Ectodermal cell (in vitro differentiated cells): ENCODE data around the gene GPR89A.
"Not testable (repeated sequence)": the region's sequence is repeated elsewhere in the genome, so short reads cannot be mapped to it uniquely, and the experiment has no call there.

Experiments
- H3K27ac ChIP-seq: 2 replicates; pipeline ENCODE4 v1.7.0; 2013; ENCODE audit warnings: mild to moderate bottlenecking, low read depth, low read length; ENCODE audit not compliant: insufficient read depth, poor library complexity, severe bottlenecking
- H3K27me3 ChIP-seq: 2 replicates; pipeline ENCODE4 v1.7.0; 2013; ENCODE audit warnings: mild to moderate bottlenecking, low read length; ENCODE audit not compliant: insufficient read depth, control insufficient read depth, poor library complexity, severe bottlenecking
- H3K36me3 ChIP-seq: one replicate; pipeline ENCODE4 v1.7.0; 2013; ENCODE audit warnings: low read length; ENCODE audit not compliant: control insufficient read depth, insufficient read depth
- H3K4me1 ChIP-seq: one replicate; pipeline ENCODE4 v1.7.0; 2013; ENCODE audit warnings: low read length; ENCODE audit not compliant: control insufficient read depth, insufficient read depth
- H3K4me3 ChIP-seq: 2 replicates; pipeline ENCODE4 v1.7.0; 2013; ENCODE audit warnings: low read depth, low read length, control low read depth; ENCODE audit not compliant: insufficient read depth
- H3K9me3 ChIP-seq: 2 replicates; pipeline ENCODE4 v1.7.0; 2013; ENCODE audit warnings: mild to moderate bottlenecking, low read length, moderate library complexity; ENCODE audit not compliant: control insufficient read depth
- WGBS, 2 experiments: methylation state at CpG; one replicate each; pipeline ENCODE4 v1.1.7; 2013; ENCODE audit warnings: missing lambda C conversion rate in 2 of 2; 5-methylcytosine and 5-hydroxymethylcytosine counted together

Gene GPR89A

GRCh38 chr1:145610744-145611143 is 3.0 kb downstream of the GPR89A start:
- 85 to 96% methylated on average over 1 of the region's 2 CpGs for WGBS, 2 experiments
- H3K36me3 ChIP-seq, H3K27me3 ChIP-seq, H3K9me3 ChIP-seq, H3K4me3 ChIP-seq, H3K27ac ChIP-seq, H3K4me1 ChIP-seq: not testable (repeated sequence)

GRCh38 chr1:145620073-145620472 is 12.3 kb downstream of the GPR89A start:
- H3K9me3 ChIP-seq, H3K27me3 ChIP-seq, H3K27ac ChIP-seq, H3K4me3 ChIP-seq, H3K36me3 ChIP-seq, H3K4me1 ChIP-seq: not testable (repeated sequence)
- WGBS, 2 experiments, result 75% methylated on average over 1 of the region's 1 CpG; no CpG with 5 or more reads in 1 of the 2 experiments

- not testable (repeated sequence) for H3K9me3 ChIP-seq, H3K27me3 ChIP-seq, H3K36me3 ChIP-seq, H3K27ac ChIP-seq, H3K4me3 ChIP-seq, H3K4me1 ChIP-seq
- WGBS, 2 experiments, result no CpG with 5 or more reads among the region's 1 CpG
Measured at GRCh38 chr1:145622177-145622576, 14.4 kb downstream of the GPR89A start.

GRCh38 chr1:145636237-145636636 is 28.4 kb downstream of the GPR89A start:
- H3K9me3 ChIP-seq, H3K4me1 ChIP-seq, H3K4me3 ChIP-seq, H3K36me3 ChIP-seq, H3K27ac ChIP-seq, H3K27me3 ChIP-seq: not testable (repeated sequence)
- 90% methylated on average over 1 of the region's 1 CpG; no CpG with 5 or more reads in 1 of the 2 experiments for WGBS, 2 experiments

- not testable (repeated sequence) for H3K4me3 ChIP-seq, H3K36me3 ChIP-seq, H3K9me3 ChIP-seq, H3K27ac ChIP-seq, H3K4me1 ChIP-seq, H3K27me3 ChIP-seq
- no CpG with 5 or more reads among the region's 2 CpGs for WGBS, 2 experiments
Measured at GRCh38 chr1:145641886-145642285, 34.1 kb downstream of the GPR89A start.

GRCh38 chr1:145643990-145644389 is 36.2 kb downstream of the GPR89A start:
- H3K4me1 ChIP-seq, H3K27ac ChIP-seq, H3K4me3 ChIP-seq, H3K36me3 ChIP-seq, H3K9me3 ChIP-seq, H3K27me3 ChIP-seq: not testable (repeated sequence)
- no CpG with 5 or more reads among the region's 1 CpG for WGBS, 2 experiments

- not testable (repeated sequence) for H3K9me3 ChIP-seq, H3K36me3 ChIP-seq, H3K27ac ChIP-seq, H3K4me1 ChIP-seq, H3K27me3 ChIP-seq, H3K4me3 ChIP-seq
- WGBS, 2 experiments, result 94 to 95% methylated on average over 5 of the region's 7 CpGs
Measured at GRCh38 chr1:145656245-145656943, 48.6 kb downstream of the GPR89A start.

- H3K27me3 ChIP-seq, H3K27ac ChIP-seq, H3K4me1 ChIP-seq, H3K9me3 ChIP-seq, H3K36me3 ChIP-seq, H3K4me3 ChIP-seq: not testable (repeated sequence)
- 100% methylated on average over 1 of the region's 2 CpGs for WGBS, 2 experiments
Measured at GRCh38 chr1:145662502-145662901, 54.7 kb downstream of the GPR89A start.

- H3K4me3 ChIP-seq, H3K4me1 ChIP-seq, H3K27ac ChIP-seq, H3K36me3 ChIP-seq, H3K9me3 ChIP-seq, H3K27me3 ChIP-seq: not testable (repeated sequence)
- 91 to 97% methylated on average over 2 to 3 of the region's 4 CpGs for whole genome bisulfite sequencing, 2 experiments
Measured at GRCh38 chr1:145665015-145665414, 57.2 kb downstream of the GPR89A start.

- not testable (repeated sequence) for H3K4me3 ChIP-seq, H3K27ac ChIP-seq, H3K27me3 ChIP-seq, H3K9me3 ChIP-seq, H3K4me1 ChIP-seq, H3K36me3 ChIP-seq
- no CpG with 5 or more reads among the region's 3 CpGs for WGBS, 2 experiments
Measured at GRCh38 chr1:145670995-145671745, 63.4 kb downstream of the GPR89A start.
